Uterus (tissue), 4 donors: Measurements from ENCODE around the gene ZBTB7C. TPM values are rescaled to one million over a fixed set of nuclear protein-coding genes. Genes with fewer than 3 reads are reported as not detected.

ENCODE experiments used
- DNase-seq, 2 donors: peaks; one replicate each; pipeline ENCODE4 v3.0.0-alpha.2; 2019 to 2020
- H3K27ac ChIP-seq, 2 donors: fragments of 200-600 bp; sonication (generic); 1 replicate in 1 of 2; 2 replicates in 1 of 2; pipeline ENCODE4 v1.5.1; 2016 to 2018
- H3K27me3 ChIP-seq, 2 donors: fragments of 200-600 bp; sonication (generic); one replicate each; pipeline ENCODE4 v1.5.1; 2018 to 2019; ENCODE audit warnings: control low read depth in 1 of 2
- H3K36me3 ChIP-seq, 2 donors: fragments of 200-600 bp; sonication (generic); one replicate each; pipeline ENCODE4 v1.5.1; 2019; ENCODE audit warnings: control low read depth in 1 of 2
- H3K4me1 ChIP-seq, 2 donors: fragments of 200-600 bp; sonication (generic); one replicate each; pipeline ENCODE4 v1.5.1; 2018 to 2019; ENCODE audit warnings: control low read depth in 1 of 2
- H3K4me3 ChIP-seq, 2 donors: fragments of 200-600 bp; sonication (generic); 1 replicate in 1 of 2; 2 replicates in 1 of 2; pipeline ENCODE4 v1.5.1; 2018 to 2019; ENCODE audit warnings: mild to moderate bottlenecking in 1 of 2
- H3K9me3 ChIP-seq, 2 donors: fragments of 200-600 bp; sonication (generic); one replicate each; pipeline ENCODE4 v1.5.1; 2019; ENCODE audit warnings: control low read depth in 1 of 2
- POLR2A ChIP-seq, 2 donors: fragments of 450-650 bp; IDR thresholded peaks; one replicate each; pipeline ENCODE4 v1.6.1; 2016; ENCODE audit warnings: antibody characterized with exemption in 2 of 2, mild to moderate bottlenecking in 1 of 2, moderate library complexity in 1 of 2
- intact Hi-C: fragments of 100-400 bp; cut with DNase I; formaldehyde crosslinking; loops from one replicate; pipeline ENCODE4 v1.15.1; 2023; ENCODE audit warnings: low total_unique reads
- total RNA-seq, 4 donors: library from RNA; depleted of rRNA in 3 of 4; stranded (reverse); fragments of >200 nt in 3 of 4; gene quantifications; one replicate each; pipeline versions ENCODE4 v1.1.0 to v1.2.4, GENCODE V29; 2014 to 2023
- TF ChIP-seq, protein P1 (sequence below), 4 experiments: fragments of 200-600 bp in 2 of 4; fragments of 450-650 bp in 2 of 4; sonication (generic) in 2 of 4; IDR thresholded peaks; one replicate each; pipeline ENCODE4 v1.5.1; 2016 to 2019; ENCODE audit warnings: antibody characterized with exemption in 4 of 4, mild to moderate bottlenecking in 2 of 4, moderate library complexity in 1 of 4
- donor health status: DM: yes; HTN: yes; CAD: no.

The ZBTB7C gene
- total RNA-seq, 4 donors from 2014 or later, result 1.0 to 11.2 (median 7.9) TPM

- no peak overlapping the region for H3K4me3 ChIP-seq
- no peak for TF ChIP-seq POLR2A (IDR thresholded peaks at IDR 0.05)
- TF ChIP-seq, protein P1, sequence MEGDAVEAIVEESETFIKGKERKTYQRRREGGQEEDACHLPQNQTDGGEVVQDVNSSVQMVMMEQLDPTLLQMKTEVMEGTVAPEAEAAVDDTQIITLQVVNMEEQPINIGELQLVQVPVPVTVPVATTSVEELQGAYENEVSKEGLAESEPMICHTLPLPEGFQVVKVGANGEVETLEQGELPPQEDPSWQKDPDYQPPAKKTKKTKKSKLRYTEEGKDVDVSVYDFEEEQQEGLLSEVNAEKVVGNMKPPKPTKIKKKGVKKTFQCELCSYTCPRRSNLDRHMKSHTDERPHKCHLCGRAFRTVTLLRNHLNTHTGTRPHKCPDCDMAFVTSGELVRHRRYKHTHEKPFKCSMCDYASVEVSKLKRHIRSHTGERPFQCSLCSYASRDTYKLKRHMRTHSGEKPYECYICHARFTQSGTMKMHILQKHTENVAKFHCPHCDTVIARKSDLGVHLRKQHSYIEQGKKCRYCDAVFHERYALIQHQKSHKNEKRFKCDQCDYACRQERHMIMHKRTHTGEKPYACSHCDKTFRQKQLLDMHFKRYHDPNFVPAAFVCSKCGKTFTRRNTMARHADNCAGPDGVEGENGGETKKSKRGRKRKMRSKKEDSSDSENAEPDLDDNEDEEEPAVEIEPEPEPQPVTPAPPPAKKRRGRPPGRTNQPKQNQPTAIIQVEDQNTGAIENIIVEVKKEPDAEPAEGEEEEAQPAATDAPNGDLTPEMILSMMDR (IDR thresholded peaks at IDR 0.05), result no peak
- H3K27me3 ChIP-seq, result no peaks in the 10 kb centered on the region
- intact Hi-C loops, result no loop called here
- no peak overlapping the region for H3K27ac ChIP-seq
- no peaks in the 10 kb centered on the region for H3K4me1 ChIP-seq
- no peaks in the 10 kb centered on the region for H3K9me3 ChIP-seq
- DNase-seq, result no peak
- H3K36me3 ChIP-seq, result no peaks in the 10 kb centered on the region
These were observed 334.1 kb downstream of the ZBTB7C start for GRCh38 chr18:48074929-48075706.

DNA sequence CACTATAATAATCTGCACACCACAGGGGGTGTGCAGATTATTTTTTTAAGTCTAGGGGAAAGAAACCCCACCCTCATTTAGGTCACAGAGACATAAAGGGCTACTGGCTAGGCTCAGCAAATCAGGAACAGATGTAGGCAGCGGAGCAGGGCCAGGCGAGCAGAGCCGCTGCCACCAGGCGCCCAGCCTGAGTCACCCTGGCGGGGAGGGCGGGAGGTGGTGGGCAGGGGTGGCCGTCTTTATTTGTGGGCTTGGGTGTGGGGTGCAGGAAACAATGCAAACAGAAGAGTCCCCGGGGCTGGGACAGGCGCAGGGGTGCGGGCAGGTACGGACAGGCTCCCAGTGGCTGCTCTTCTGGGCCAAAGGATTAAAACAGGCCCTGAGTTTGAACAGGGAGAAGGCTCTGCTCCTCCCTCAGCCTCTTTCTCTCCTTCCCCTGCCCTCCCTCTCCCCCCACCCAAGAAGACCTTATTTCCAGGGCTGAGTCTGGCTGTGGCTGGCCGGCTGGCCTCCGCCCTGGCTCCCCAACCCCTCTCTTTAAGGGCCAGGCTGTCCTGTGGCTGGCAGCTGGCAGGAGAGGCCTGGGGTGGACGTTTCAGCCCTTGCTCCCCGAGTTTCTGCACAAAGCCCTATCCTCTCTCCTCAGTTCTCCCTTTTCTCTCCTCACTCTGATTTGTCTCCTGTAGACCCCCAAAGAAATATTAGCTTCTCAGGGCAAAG, 335.8 kb downstream of the ZBTB7C start:
- Histone ChIP-seq H3K27ac (peak overlapping the region; percentile 42 to 64), H3K4me1 (no peaks in the 10 kb centered on the region), H3K36me3 (no peaks in the 10 kb centered on the region), H3K4me3 (no peak overlapping the region), H3K9me3 (no peaks in the 10 kb centered on the region), H3K27me3 (no peaks in the 10 kb centered on the region)
- no peak for DNase-seq
- intact Hi-C loops, result no loop called here
- TF ChIP-seq, protein P1 (IDR thresholded peaks at IDR 0.05), result no peak
- TF ChIP-seq POLR2A (IDR thresholded peaks at IDR 0.05), result no peak

DNA sequence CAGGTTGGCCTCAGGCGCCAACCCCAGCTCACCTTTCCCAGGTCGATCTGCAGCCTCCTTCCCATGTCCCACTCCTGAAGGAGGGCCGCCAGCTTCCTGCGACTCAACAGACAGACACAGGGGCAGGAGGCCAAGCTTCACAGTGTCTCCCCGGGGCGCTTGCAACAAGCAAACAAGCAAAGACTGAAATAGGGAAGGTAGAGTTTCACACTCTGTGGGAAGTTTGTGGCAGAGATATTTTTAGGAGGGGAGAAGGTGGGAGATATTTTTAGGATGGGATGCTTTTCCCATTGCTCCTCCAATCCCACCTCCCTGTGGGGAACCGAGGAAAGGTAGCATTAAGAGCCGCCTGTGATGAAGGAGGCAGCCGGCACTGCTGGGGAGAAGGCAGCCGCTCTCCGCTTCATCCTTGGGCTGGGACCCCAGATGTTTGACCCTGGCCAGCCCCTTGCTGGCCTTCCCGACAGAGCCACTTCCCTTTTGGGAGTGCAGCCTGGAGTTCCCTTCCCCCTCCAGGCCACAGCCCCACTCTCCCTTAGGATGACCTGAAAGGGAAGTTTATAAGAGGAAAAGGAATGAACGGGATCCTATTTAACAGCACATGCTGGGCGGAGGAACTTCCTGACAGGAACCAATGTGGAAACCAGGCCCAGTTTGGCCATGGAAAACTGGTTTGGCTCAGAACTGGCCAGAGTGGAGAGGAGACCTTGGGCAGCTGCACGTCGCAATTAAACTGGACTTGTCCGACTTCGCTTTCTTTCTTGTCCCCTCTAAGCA, 336.6 kb downstream of the ZBTB7C start:
- Histone ChIP-seq H3K27ac (peak overlapping the region; percentile 42 to 64), H3K27me3 (no peaks in the 10 kb centered on the region), H3K9me3 (no peaks in the 10 kb centered on the region), H3K36me3 (no peaks in the 10 kb centered on the region), H3K4me3 (no peak overlapping the region), H3K4me1 (no peaks in the 10 kb centered on the region)
- no peak for TF ChIP-seq POLR2A (IDR thresholded peaks at IDR 0.05)
- TF ChIP-seq, protein P1 (IDR thresholded peaks at IDR 0.05), result no peak
- intact Hi-C loops, result no loop called here
- DNase-seq, result no peak

DNA sequence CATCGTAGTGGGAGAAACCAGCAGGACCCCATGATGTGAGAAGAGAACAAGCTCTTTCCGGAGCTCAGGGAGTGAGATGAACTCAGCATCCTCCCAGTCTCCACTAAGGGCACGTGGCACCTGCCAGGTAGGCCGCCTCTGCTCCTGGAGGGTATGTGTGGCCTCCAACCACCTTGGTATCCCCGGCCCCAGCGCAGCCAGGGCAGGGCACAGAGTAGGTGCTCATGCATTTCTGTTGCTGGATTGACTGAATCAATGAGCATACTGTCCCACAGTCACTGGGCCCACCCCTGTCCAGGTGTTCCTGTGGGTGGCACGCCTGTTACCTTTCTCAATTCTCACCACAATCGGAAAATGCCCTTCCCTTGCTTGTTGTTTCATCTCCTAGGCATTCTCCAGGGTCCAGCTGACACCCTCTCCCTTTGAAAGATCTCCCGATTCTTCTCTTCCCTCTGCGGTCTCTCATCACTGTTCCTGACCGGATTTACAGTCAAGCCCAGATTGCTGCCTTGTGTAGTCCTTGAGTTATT, 340.2 kb downstream of the ZBTB7C start:
- H3K27me3 ChIP-seq, result no peaks in the 10 kb centered on the region
- no peaks in the 10 kb centered on the region for H3K36me3 ChIP-seq
- intact Hi-C loops, result no loop called here
- H3K4me3 ChIP-seq, result no peak overlapping the region
- H3K9me3 ChIP-seq, result no peaks in the 10 kb centered on the region
- DNase-seq, result no peak
- H3K4me1 ChIP-seq, result no peaks in the 10 kb centered on the region
- no peak overlapping the region for H3K27ac ChIP-seq
- TF ChIP-seq, protein P1 (IDR thresholded peaks at IDR 0.05), result no peak
- no peak for TF ChIP-seq POLR2A (IDR thresholded peaks at IDR 0.05)
